WTC11 (cell line): ENCODE measurements around the gene TCEA2. TPM values are rescaled to one million over a fixed set of nuclear protein-coding genes. Genes with fewer than 3 reads are reported as not detected.

Experiments used
- ATAC-seq: fragments of 200-7000 bp; cut with Tn5 transposase; 2 replicates; pipeline ENCODE4 v1.10.0; 2021; ENCODE audit warnings: mild to moderate bottlenecking, moderate library complexity
- CTCF ChIA-PET: fragments of 300-600 bp; sonication (Branson Sonifier 250); formaldehyde crosslinking; loops from one replicate; lab custom pipeline; 2021; ENCODE audit warnings: antibody characterized with exemption; lab: Charles Lee
- POLR2A ChIA-PET: fragments of 350-600 bp; sonication (Branson Sonifier 250); formaldehyde crosslinking; loops from one replicate; lab custom pipeline; 2021; ENCODE audit warnings: antibody characterized with exemption; lab: Charles Lee
- DNase-seq: peaks from one replicate; pipeline ENCODE4 v3.0.0; 2021; ENCODE audit warnings: low spot score
- H3K27ac Mint-ChIP-seq: 2 replicates; pipeline ENCODE4 v1.8.0; 2021; ENCODE audit warnings: mixed read lengths
- H3K27me3 Mint-ChIP-seq: 2 replicates; pipeline ENCODE4 v1.8.0; 2021; ENCODE audit warnings: low read depth, mild to moderate bottlenecking, moderate library complexity, mixed read lengths
- H3K36me3 Mint-ChIP-seq: 2 replicates; pipeline ENCODE4 v1.8.0; 2021; ENCODE audit warnings: mixed read lengths
- H3K4me1 Mint-ChIP-seq: 2 replicates; pipeline ENCODE4 v1.8.0; 2022; ENCODE audit warnings: mixed read lengths
- H3K4me3 Mint-ChIP-seq: 2 replicates; pipeline ENCODE4 v1.8.0; 2021; ENCODE audit warnings: mild to moderate bottlenecking, moderate library complexity, mixed read lengths
- H3K9me3 Mint-ChIP-seq: 2 replicates; pipeline ENCODE4 v1.8.0; 2021; ENCODE audit warnings: mixed read lengths
- AFF4 ChIP-seq: sonication (generic); formaldehyde crosslinking; IDR thresholded peaks from 2 replicates; pipeline ENCODE4 v1.8.1; 2023; ENCODE audit warnings: mild to moderate bottlenecking, missing genetic modification reagents, borderline replicate concordance
- ATF1 ChIP-seq: sonication (generic); formaldehyde crosslinking; IDR thresholded peaks from 2 replicates; pipeline ENCODE4 v1.8.1; 2023; ENCODE audit warnings: mild to moderate bottlenecking, moderate library complexity, missing genetic modification reagents
- ELF4 ChIP-seq: sonication (generic); formaldehyde crosslinking; IDR thresholded peaks from 2 replicates; pipeline ENCODE4 v1.8.1; 2022; ENCODE audit warnings: low read depth, mild to moderate bottlenecking, moderate library complexity, missing genetic modification reagents
- GTF2I ChIP-seq: fragments of 250-450 bp; sonication (Bioruptor Pico); conservative IDR thresholded peaks from 2 replicates; pipeline ENCODE4 v1.4.0; 2021; ENCODE audit warnings: mild to moderate bottlenecking
- IRF1 ChIP-seq: sonication (generic); formaldehyde crosslinking; IDR thresholded peaks from 2 replicates; pipeline ENCODE4 v1.8.0; 2023; ENCODE audit warnings: missing genetic modification reagents
- JAZF1 ChIP-seq: fragments of 250-450 bp; sonication (Bioruptor Pico); IDR thresholded peaks from 2 replicates; pipeline ENCODE4 v1.9.0; 2021; ENCODE audit warnings: moderate library complexity, mild to moderate bottlenecking, inconsistent platforms
- MLX ChIP-seq: sonication (generic); formaldehyde crosslinking; IDR thresholded peaks from 2 replicates; pipeline ENCODE4 v1.8.1; 2023; ENCODE audit warnings: mild to moderate bottlenecking, missing genetic modification reagents, moderate library complexity
- MXD4 ChIP-seq: fragments of 250-450 bp; sonication (Bioruptor Pico); IDR thresholded peaks from 2 replicates; pipeline ENCODE4 v1.8.0; 2021; ENCODE audit warnings: mild to moderate bottlenecking, moderate library complexity, borderline replicate concordance
- NFE2L1 ChIP-seq: sonication (generic); formaldehyde crosslinking; IDR thresholded peaks from 2 replicates; pipeline ENCODE4 v1.8.1; 2023; ENCODE audit warnings: missing genetic modification reagents
- NR1H2 ChIP-seq: sonication (generic); formaldehyde crosslinking; IDR thresholded peaks from 2 replicates; pipeline ENCODE4 v1.9.0; 2021; ENCODE audit warnings: mild to moderate bottlenecking, moderate library complexity, missing genetic modification reagents
- RORB ChIP-seq: fragments of 250-450 bp; sonication (Bioruptor Pico); IDR thresholded peaks from 2 replicates; pipeline ENCODE4 v1.9.0; 2021; ENCODE audit warnings: mild to moderate bottlenecking
- TP53 ChIP-seq: sonication (generic); formaldehyde crosslinking; IDR thresholded peaks from 2 replicates; pipeline ENCODE4 v1.8.1; 2023; ENCODE audit warnings: mild to moderate bottlenecking, missing genetic modification reagents
- USF2 ChIP-seq: sonication (generic); formaldehyde crosslinking; IDR thresholded peaks from 2 replicates; pipeline ENCODE4 v1.8.1; 2023; ENCODE audit warnings: mild to moderate bottlenecking, missing genetic modification reagents, moderate library complexity
- ZBTB43 ChIP-seq: sonication (generic); formaldehyde crosslinking; IDR thresholded peaks from 2 replicates; pipeline ENCODE4 v1.8.1; 2023; ENCODE audit warnings: mild to moderate bottlenecking, missing genetic modification reagents
- ZMAT4 ChIP-seq: fragments of 250-450 bp; sonication (Bioruptor Pico); IDR thresholded peaks from 2 replicates; pipeline ENCODE4 v1.9.0; 2021; ENCODE audit warnings: mild to moderate bottlenecking
- ZNF232 ChIP-seq: sonication (generic); formaldehyde crosslinking; IDR thresholded peaks from 2 replicates; pipeline ENCODE4 v1.8.0; 2022; ENCODE audit warnings: mild to moderate bottlenecking, missing genetic modification reagents
- ZNF281 ChIP-seq: sonication (generic); formaldehyde crosslinking; IDR thresholded peaks from 2 replicates; pipeline ENCODE4 v1.8.0; 2023; ENCODE audit warnings: mild to moderate bottlenecking, missing genetic modification reagents
- ZNF317 ChIP-seq: sonication (generic); formaldehyde crosslinking; IDR thresholded peaks from 2 replicates; pipeline ENCODE4 v1.8.1; 2023; ENCODE audit warnings: low read depth, mild to moderate bottlenecking, moderate library complexity, missing genetic modification reagents, borderline replicate concordance
- total RNA-seq: library from RNA; stranded (reverse); gene quantifications from 3 replicates; pipeline ENCODE4 v1.2.3, GENCODE V29; 2021

TCEA2 gene
- total RNA-seq, 1 experiment from 2014 or later, result 55.8 TPM

- TF ChIP-seq ZBTB43 (CRISPR knock-in tag) (no peak), USF2 (CRISPR knock-in tag) (no peak)
These were observed 37.1 kb upstream of the TCEA2 start (continued) for GRCh38 chr20:64025826-64026412.

GRCh38 chr20:64027981-64028685, 34.9 kb upstream of the TCEA2 start:
- H3K27me3 Mint-ChIP-seq, result no peaks in the 10 kb centered on the region
- peaks cover 58% of the 10 kb centered on the region for H3K36me3 Mint-ChIP-seq
- no peaks in the 10 kb centered on the region for H3K4me1 Mint-ChIP-seq
- POLR2A ChIA-PET, result interaction anchor here (0.6 kb wide), 1 partner anchor 582 kb away, joined by 3 read pairs; no protein-coding TSS in a partner anchor
- H3K4me3 Mint-ChIP-seq, result no peak overlapping the region
- H3K9me3 Mint-ChIP-seq, result no peaks in the 10 kb centered on the region
- no peak overlapping the region for H3K27ac Mint-ChIP-seq
- TF ChIP-seq MLX (CRISPR knock-in tag) (no peak), ATF1 (CRISPR knock-in tag) (no peak), ZNF281 (CRISPR knock-in tag) (no peak), AFF4 (CRISPR knock-in tag) (no peak), JAZF1 (CRISPR knock-in tag) (no peak)
- CTCF ChIA-PET, result interaction anchor here (0.6 to 3.0 kb wide), 4 partner anchors 10 to 666 kb away, joined by 3 to 11 read pairs (median 3); partner anchors contain the start of gene PRPF6
- ATAC-seq, result no peak
- no peak for DNase-seq

GRCh38 chr20:64029293-64030117, 33.5 kb upstream of the TCEA2 start:
- POLR2A ChIA-PET, result interaction anchor here (0.7 kb wide), 1 partner anchor 25 kb away, joined by 3 read pairs; no protein-coding TSS in a partner anchor
- DNase-seq (no peak), ATAC-seq (no peak)
- H3K9me3 Mint-ChIP-seq, result no peaks in the 10 kb centered on the region
- H3K4me3 Mint-ChIP-seq, result no peak overlapping the region
- no peaks in the 10 kb centered on the region for H3K27me3 Mint-ChIP-seq
- H3K27ac Mint-ChIP-seq, result no peak overlapping the region
- H3K36me3 Mint-ChIP-seq, result peaks cover 49% of the 10 kb centered on the region
- H3K4me1 Mint-ChIP-seq, result no peaks in the 10 kb centered on the region
- CTCF ChIA-PET, result no interaction called here
- TF ChIP-seq NR1H2 (CRISPR knock-in tag) (no peak), ZNF317 (CRISPR knock-in tag) (no peak), JAZF1 (CRISPR knock-in tag) (no peak), GTF2I (no peak), MXD4 (CRISPR knock-in tag) (no peak), NFE2L1 (CRISPR knock-in tag) (no peak), ELF4 (CRISPR knock-in tag) (no peak), ZNF232 (no peak), ATF1 (CRISPR knock-in tag) (no peak), ZMAT4 (CRISPR knock-in tag) (no peak), RORB (CRISPR knock-in tag) (no peak), TP53 (CRISPR knock-in tag) (no peak), IRF1 (CRISPR knock-in tag) (no peak)
